Ovary (tissue), 9 donors: Measurements from ENCODE around the gene ITGB5. TPM values are rescaled to one million over a fixed set of nuclear protein-coding genes. Genes with fewer than 3 reads are reported as not detected.

Experiments used
- DNase-seq, 5 donors: peaks; one replicate each; pipeline ENCODE4 v3.0.0-alpha.2; 2019 to 2020
- H3K27ac ChIP-seq, 2 donors: fragments of 200-600 bp; one replicate each; pipeline versions ENCODE4 v1.5.1 to v1.8.0; 2019 to 2022
- H3K27me3 ChIP-seq: fragments of 200-600 bp; one replicate; pipeline ENCODE4 v1.8.0; 2022
- H3K36me3 ChIP-seq: fragments of 200-600 bp; sonication (generic); one replicate; pipeline ENCODE4 v1.5.1; 2019
- H3K4me1 ChIP-seq: one replicate; pipeline ENCODE4 v1.8.1; 2013; ENCODE audit warnings: mild to moderate bottlenecking, moderate library complexity; ENCODE audit not compliant: insufficient read depth
- H3K4me3 ChIP-seq: fragments of 200-600 bp; sonication (generic); one replicate; pipeline ENCODE4 v1.5.1; 2017
- H3K9me3 ChIP-seq, 2 donors: fragments of 200-600 bp in 1 of 2; sonication (generic) in 1 of 2; one replicate each; pipeline versions ENCODE4 v1.5.1 to v1.8.1; 2013 to 2019; ENCODE audit warnings: mild to moderate bottlenecking in 1 of 2, moderate library complexity in 1 of 2
- CTCF ChIP-seq, 3 donors: fragments of 450-650 bp in 2 of 3; fragments of 200-600 bp in 1 of 3; IDR thresholded peaks; one replicate each; pipeline versions ENCODE4 v1.5.1 to v1.8.0; 2016 to 2022; ENCODE audit warnings: antibody characterized with exemption in 3 of 3, mild to moderate bottlenecking in 1 of 3
- EP300 ChIP-seq: sonication (generic); formaldehyde crosslinking; IDR thresholded peaks from one replicate; pipeline ENCODE4 v1.6.1; 2017; ENCODE audit warnings: antibody characterized with exemption
- POLR2A ChIP-seq: fragments of 450-650 bp; IDR thresholded peaks from one replicate; pipeline ENCODE4 v1.6.1; 2017; ENCODE audit warnings: antibody characterized with exemption, mild to moderate bottlenecking, moderate library complexity
- WGBS, 3 donors: extraction: QIAGEN DNeasy Blood & Tissue Kit in 1 of 3; methylation state at CpG; one replicate each; pipeline versions ENCODE4 v1.1.5 to v1.1.7; 2013 to 2017; 5-methylcytosine and 5-hydroxymethylcytosine counted together
- intact Hi-C, 4 donors: fragments of 100-400 bp; cut with DNase I; formaldehyde crosslinking; loops; one replicate each; pipeline versions ENCODE4 v1.11.0 to v1.15.1; 2022 to 2023
- polyA plus RNA-seq, 2 donors: library from polyadenylated mRNA; stranded (reverse); fragments of 200-250 nt in 1 of 2; fragments of 350-450 nt in 1 of 2; fragmentation: Illumina TruSeq in 1 of 2; extraction: RNeasy Lipid Tissue Mini Kit (QIAGEN cat#74804) in 1 of 2; gene quantifications; one replicate each; pipeline ENCODE4 v1.2.3, GENCODE V29; 2013 to 2014
- total RNA-seq, 7 donors: library from RNA; depleted of rRNA in 2 of 7; stranded (reverse); fragments of >200 nt in 2 of 7; fragmentation: NEBNext Ultra II Directional in 3 of 7; extraction: Animal tissue kit (Norgen Biotek cat#: 25700) in 3 of 7; gene quantifications; one replicate each; pipeline versions ENCODE4 v1.1.0 to v1.2.4, GENCODE V29; 2016 to 2023
- donor health status: DM: no; HTN: no; CAD: no; lungs with moderate emphysema.
- donor health status: DM: no; HTN: no; CAD: no.
- donor health status: Bipolar disorder and iron deficiency.
- donor health status: DM: yes; HTN: yes; CAD: no.
- donor health status: DM: no; HTN: no; CAD: no.
- donor health status: DM: yes; HTN: yes; CAD: no.

The ITGB5 gene
- total and polyA plus RNA-seq, 9 donors: 31.0 to 109 (median 38.0) TPM

- 97 to 99% (median 99%) methylated on average over 6 of the region's 6 CpGs for WGBS, 3 donors
- TF ChIP-seq EP300 (no peak), POLR2A (no peak), CTCF (IDR thresholded peaks at IDR 0.05) (no peak)
- Histone ChIP-seq H3K36me3 (no peaks in the 10 kb centered on the region), H3K27me3 (no peaks in the 10 kb centered on the region), H3K27ac (no peak overlapping the region), H3K9me3 (no peaks in the 10 kb centered on the region), H3K4me1 (no peaks in the 10 kb centered on the region), H3K4me3 (no peak overlapping the region)
- intact Hi-C loops: no loop called here
- DNase-seq: no peak
These were observed 65.8 kb downstream of the ITGB5 start for GRCh38 chr3:124821356-124821755.

DNA sequence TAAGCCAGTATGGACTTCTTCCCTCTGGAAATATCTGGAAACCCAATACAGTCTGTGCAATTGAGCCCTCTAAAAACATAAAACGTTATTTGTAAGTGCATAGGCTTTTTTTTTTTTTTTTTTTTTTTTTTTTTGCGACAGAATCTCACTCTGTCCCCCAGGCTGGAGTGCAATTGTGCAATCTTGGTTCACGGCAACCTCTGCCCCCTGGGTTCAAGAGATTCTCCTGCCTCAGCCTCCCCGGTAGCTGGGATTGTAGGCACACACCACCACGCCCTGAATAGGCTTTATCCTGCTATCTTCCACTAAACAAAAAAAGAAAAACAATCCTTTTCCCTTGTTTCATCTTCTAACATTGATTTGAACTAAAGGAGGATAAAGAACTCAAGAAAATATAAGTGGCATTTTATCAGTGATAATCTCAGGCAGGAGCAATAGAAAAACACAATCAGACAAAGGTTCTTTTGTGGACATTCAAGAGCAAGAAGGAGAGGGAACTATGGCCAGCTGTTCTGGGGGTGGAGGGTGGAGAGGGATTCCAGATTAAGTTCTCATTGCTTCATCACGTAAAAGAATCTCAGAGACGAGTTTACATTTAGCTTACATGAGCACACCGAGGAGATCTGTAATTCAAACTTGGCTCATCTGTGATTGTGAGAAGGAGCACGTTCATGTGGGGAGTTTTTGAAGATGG, 68.6 kb downstream of the ITGB5 start:
- no peak overlapping the region for H3K27ac ChIP-seq
- no peak for TF ChIP-seq EP300
- no peak for TF ChIP-seq CTCF (IDR thresholded peaks at IDR 0.05)
- no peak for TF ChIP-seq POLR2A
- 60 to 63% (median 63%) methylated on average over 9 of the region's 9 CpGs for WGBS, 3 donors

GRCh38 chr3:124817079-124817478, 70.1 kb downstream of the ITGB5 start:
- Histone ChIP-seq H3K36me3 (no peaks in the 10 kb centered on the region), H3K9me3 (no peaks in the 10 kb centered on the region), H3K27me3 (no peaks in the 10 kb centered on the region), H3K4me3 (no peak overlapping the region), H3K27ac (no peak overlapping the region), H3K4me1 (peaks cover 16% of the 10 kb centered on the region)
- intact Hi-C loops: no loop called here
- DNase-seq: no peak
- no peak for TF ChIP-seq EP300
- no peak for TF ChIP-seq POLR2A
- no peak for TF ChIP-seq CTCF (IDR thresholded peaks at IDR 0.05)
- 97 to 99% (median 98%) methylated on average over 6 of the region's 6 CpGs for WGBS, 3 donors

More for the DNA sequence above, 68.6 kb downstream of the ITGB5 start:
- no peak for DNase-seq
- Histone ChIP-seq H3K9me3 (no peaks in the 10 kb centered on the region), H3K4me3 (no peak overlapping the region), H3K36me3 (no peaks in the 10 kb centered on the region), H3K27me3 (no peaks in the 10 kb centered on the region), H3K4me1 (peaks cover 2% of the 10 kb centered on the region)
- intact Hi-C loops: no loop called here

DNA sequence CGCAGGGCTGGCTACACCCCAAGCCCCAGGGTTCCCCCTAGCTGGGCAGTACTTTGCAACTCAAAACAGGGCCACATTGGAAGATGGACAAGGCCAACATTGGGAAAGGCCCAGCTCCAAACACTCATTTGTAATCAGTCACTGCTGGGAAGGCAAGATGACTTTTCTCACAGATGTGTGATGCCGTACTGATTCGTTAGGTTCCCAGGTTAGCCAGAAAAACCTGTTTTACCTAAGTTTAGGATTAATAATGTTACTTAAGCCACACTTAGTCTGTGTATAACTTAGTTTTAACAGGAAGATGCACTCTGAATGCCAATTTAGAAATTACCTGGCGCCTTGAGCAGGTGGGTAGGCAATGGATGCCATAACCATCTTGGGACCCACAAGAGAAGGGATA, 71.0 kb downstream of the ITGB5 start:
- no peak for DNase-seq
- H3K4me1 ChIP-seq: peaks cover 20% of the 10 kb centered on the region
- no peaks in the 10 kb centered on the region for H3K36me3 ChIP-seq
- no peak overlapping the region for H3K4me3 ChIP-seq
- no peaks in the 10 kb centered on the region for H3K9me3 ChIP-seq
- intact Hi-C loops: no loop called here
- TF ChIP-seq POLR2A: no peak
- no peak overlapping the region for H3K27ac ChIP-seq
- no peaks in the 10 kb centered on the region for H3K27me3 ChIP-seq
- WGBS, 3 donors: 95 to 98% (median 97%) methylated on average over 4 of the region's 4 CpGs

GRCh38 chr3:124815781-124816180, 71.4 kb downstream of the ITGB5 start:
- WGBS, 3 donors: 95 to 97% (median 96%) methylated on average over 5 of the region's 5 CpGs
- DNase-seq: no peak
- peaks cover 20% of the 10 kb centered on the region for H3K4me1 ChIP-seq
- intact Hi-C loops: no loop called here
- H3K9me3 ChIP-seq: no peaks in the 10 kb centered on the region
- no peaks in the 10 kb centered on the region for H3K36me3 ChIP-seq
- H3K4me3 ChIP-seq: no peak overlapping the region
- no peaks in the 10 kb centered on the region for H3K27me3 ChIP-seq
- TF ChIP-seq EP300 (no peak), POLR2A (no peak), CTCF (IDR thresholded peaks at IDR 0.05) (no peak)
- no peak overlapping the region for H3K27ac ChIP-seq
